GM12874 (cell line): ENCODE results near the gene FTO.

Experiments used
- TF ChIP-seq, protein P1 (sequence below): IDR thresholded peaks from 2 replicates; pipeline ENCODE4 v1.5.1; 2011; ENCODE audit warnings: low read depth, mild to moderate bottlenecking, control low read depth, low read length, moderate library complexity; ENCODE audit not compliant: insufficient read depth

Gene FTO

GRCh38 chr16:53905028-53905427 lies 201.1 kb downstream of the FTO start:
- TF ChIP-seq, protein P1, sequence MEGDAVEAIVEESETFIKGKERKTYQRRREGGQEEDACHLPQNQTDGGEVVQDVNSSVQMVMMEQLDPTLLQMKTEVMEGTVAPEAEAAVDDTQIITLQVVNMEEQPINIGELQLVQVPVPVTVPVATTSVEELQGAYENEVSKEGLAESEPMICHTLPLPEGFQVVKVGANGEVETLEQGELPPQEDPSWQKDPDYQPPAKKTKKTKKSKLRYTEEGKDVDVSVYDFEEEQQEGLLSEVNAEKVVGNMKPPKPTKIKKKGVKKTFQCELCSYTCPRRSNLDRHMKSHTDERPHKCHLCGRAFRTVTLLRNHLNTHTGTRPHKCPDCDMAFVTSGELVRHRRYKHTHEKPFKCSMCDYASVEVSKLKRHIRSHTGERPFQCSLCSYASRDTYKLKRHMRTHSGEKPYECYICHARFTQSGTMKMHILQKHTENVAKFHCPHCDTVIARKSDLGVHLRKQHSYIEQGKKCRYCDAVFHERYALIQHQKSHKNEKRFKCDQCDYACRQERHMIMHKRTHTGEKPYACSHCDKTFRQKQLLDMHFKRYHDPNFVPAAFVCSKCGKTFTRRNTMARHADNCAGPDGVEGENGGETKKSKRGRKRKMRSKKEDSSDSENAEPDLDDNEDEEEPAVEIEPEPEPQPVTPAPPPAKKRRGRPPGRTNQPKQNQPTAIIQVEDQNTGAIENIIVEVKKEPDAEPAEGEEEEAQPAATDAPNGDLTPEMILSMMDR, result no peak

DNA sequence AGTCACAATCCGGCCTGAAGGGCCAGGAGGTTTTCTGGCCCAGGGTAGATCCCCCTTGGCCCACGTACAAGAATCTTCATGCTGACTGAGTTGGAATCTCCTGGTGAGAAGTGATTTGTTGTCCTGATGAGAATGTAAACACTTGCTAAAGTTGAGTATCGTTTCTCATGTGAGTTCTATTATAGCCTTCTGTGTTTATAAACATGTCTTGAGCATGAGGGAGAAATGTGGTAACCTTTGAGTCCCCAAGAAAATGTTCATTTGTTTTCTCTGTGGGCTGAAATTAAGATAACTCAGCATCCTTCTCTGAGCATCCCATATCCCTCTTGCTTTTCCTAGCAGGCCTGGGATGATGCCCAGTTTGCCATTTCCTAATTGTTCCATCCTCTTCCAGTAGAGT lies 204.8 kb downstream of the FTO start:
- TF ChIP-seq, protein P1, result no peak

DNA sequence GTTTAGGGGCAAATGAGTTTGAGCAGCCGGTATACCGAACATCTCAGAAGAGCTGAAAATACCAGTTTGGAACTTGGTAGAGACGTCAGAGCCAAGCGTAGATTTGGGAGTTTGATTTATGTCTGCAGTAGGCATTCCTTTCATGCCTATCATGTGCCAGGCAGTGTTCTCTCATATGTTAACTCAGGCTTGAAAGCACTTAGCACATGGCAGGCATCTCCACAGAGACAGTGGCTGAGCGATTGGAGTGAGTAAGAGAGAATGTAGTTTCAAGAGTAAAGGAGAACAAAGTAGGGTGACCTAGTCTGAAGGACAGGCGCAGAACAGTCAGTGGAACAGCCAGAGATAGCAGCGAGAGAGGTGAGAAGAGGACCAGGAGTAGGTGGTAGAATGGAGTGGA lies 207.0 kb downstream of the FTO start:
- TF ChIP-seq, protein P1, result no peak

- TF ChIP-seq, protein P1, result no peak
Observed at GRCh38 chr16:53911513-53911912, 207.6 kb downstream of the FTO start.

- TF ChIP-seq, protein P1, result no peak
Observed at GRCh38 chr16:53912155-53912554, 208.2 kb downstream of the FTO start.

GRCh38 chr16:53913099-53913870 lies 209.3 kb downstream of the FTO start:
- TF ChIP-seq, protein P1, result no peak

- TF ChIP-seq, protein P1, result no peak
Observed at GRCh38 chr16:53913920-53914319, 210.0 kb downstream of the FTO start.

DNA sequence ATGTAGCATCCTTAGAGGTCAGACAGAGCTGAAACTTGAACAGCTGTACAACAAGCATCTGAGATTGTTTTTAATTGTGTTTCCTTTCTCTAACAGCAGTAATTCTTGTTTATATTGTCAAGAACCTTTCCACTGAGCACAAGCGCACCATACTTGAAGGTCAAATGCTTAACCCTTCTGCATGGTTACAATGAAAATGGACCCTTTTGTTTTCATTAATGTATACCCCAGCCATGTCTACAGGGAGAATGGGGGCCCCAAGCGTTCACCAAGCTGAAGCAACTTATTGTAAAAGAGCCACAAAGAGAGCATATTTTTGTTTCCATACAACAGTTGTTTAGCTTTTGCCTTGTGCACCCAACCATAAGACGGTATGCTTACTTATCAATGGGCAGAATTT lies 210.8 kb downstream of the FTO start:
- TF ChIP-seq, protein P1, result no peak
